Type B pancreatic cell (in vitro differentiated cells): Measurements from ENCODE around the gene RUNDC1. TPM values are rescaled to one million over a fixed set of nuclear protein-coding genes. Genes with fewer than 3 reads are reported as not detected.
"Not testable (repeated sequence)": the region's sequence is repeated elsewhere in the genome, so short reads cannot be mapped to it uniquely, and the experiment has no call there.

Experiments used
- DNase-seq: peaks from one replicate; pipeline ENCODE4 v3.0.0; 2021; ENCODE audit warnings: mixed read lengths; ENCODE audit not compliant: unreplicated experiment; ENCODE audit errors: extremely low spot score
- H3K27ac Mint-ChIP-seq: 2 replicates; pipeline ENCODE4 v1.8.0; 2021; ENCODE audit warnings: mild to moderate bottlenecking, mixed read lengths
- H3K27me3 Mint-ChIP-seq: 2 replicates; pipeline ENCODE4 v1.8.0; 2021; ENCODE audit warnings: mixed read lengths
- H3K36me3 Mint-ChIP-seq: 2 replicates; pipeline ENCODE4 v1.8.0; 2021; ENCODE audit warnings: mixed read lengths
- H3K4me1 Mint-ChIP-seq: one replicate; pipeline ENCODE4 v1.8.0; 2021; ENCODE audit warnings: mixed read lengths; ENCODE audit not compliant: unreplicated experiment
- H3K4me3 Mint-ChIP-seq: 2 replicates; pipeline ENCODE4 v1.8.0; 2021; ENCODE audit warnings: mild to moderate bottlenecking, mixed read lengths
- H3K9me3 Mint-ChIP-seq: 2 replicates; pipeline ENCODE4 v1.8.0; 2021; ENCODE audit warnings: mixed read lengths
- total RNA-seq: library from RNA; stranded (reverse); gene quantifications from 2 replicates; pipeline ENCODE4 v1.2.1, GENCODE V29; 2021; ENCODE audit warnings: low replicate concordance
- TF ChIP-seq, protein P1 (sequence below): fragments of 200-600 bp; sonication (generic); conservative IDR thresholded peaks from 2 replicates; pipeline ENCODE4 v1.5.0; 2021; ENCODE audit warnings: antibody characterized with exemption, mild to moderate bottlenecking

Gene RUNDC1
- total RNA-seq, 1 donor from 2014 or later = 18.2 TPM

DNA sequence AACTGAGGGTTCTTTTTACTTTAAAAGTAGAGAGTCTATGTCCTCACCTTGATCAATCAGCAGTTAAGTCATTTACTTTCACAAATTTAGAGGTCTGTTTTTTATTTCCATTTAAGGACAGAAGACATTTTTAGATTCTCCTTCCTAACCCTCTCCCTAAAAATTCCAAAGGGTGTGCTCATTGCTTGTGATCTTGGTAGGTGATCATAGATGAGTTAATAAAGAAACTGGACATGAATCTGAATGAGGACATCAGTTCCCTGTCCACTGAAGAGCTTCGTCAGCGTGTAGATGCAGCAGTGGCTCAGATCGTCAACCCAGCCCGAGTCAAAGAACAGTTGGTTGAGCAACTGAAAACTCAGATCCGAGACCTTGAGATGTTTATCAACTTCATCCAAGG is 8.8 kb downstream of the RUNDC1 start:
- no peak overlapping the region for H3K27ac Mint-ChIP-seq
- H3K4me1 Mint-ChIP-seq = no peaks in the 10 kb centered on the region
- no peaks in the 10 kb centered on the region for H3K27me3 Mint-ChIP-seq
- peaks cover 12% of the 10 kb centered on the region for H3K36me3 Mint-ChIP-seq
- H3K4me3 Mint-ChIP-seq = no peak overlapping the region
- no peak for DNase-seq
- TF ChIP-seq, protein P1, sequence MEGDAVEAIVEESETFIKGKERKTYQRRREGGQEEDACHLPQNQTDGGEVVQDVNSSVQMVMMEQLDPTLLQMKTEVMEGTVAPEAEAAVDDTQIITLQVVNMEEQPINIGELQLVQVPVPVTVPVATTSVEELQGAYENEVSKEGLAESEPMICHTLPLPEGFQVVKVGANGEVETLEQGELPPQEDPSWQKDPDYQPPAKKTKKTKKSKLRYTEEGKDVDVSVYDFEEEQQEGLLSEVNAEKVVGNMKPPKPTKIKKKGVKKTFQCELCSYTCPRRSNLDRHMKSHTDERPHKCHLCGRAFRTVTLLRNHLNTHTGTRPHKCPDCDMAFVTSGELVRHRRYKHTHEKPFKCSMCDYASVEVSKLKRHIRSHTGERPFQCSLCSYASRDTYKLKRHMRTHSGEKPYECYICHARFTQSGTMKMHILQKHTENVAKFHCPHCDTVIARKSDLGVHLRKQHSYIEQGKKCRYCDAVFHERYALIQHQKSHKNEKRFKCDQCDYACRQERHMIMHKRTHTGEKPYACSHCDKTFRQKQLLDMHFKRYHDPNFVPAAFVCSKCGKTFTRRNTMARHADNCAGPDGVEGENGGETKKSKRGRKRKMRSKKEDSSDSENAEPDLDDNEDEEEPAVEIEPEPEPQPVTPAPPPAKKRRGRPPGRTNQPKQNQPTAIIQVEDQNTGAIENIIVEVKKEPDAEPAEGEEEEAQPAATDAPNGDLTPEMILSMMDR = no peak
- H3K9me3 Mint-ChIP-seq = no peaks in the 10 kb centered on the region

DNA sequence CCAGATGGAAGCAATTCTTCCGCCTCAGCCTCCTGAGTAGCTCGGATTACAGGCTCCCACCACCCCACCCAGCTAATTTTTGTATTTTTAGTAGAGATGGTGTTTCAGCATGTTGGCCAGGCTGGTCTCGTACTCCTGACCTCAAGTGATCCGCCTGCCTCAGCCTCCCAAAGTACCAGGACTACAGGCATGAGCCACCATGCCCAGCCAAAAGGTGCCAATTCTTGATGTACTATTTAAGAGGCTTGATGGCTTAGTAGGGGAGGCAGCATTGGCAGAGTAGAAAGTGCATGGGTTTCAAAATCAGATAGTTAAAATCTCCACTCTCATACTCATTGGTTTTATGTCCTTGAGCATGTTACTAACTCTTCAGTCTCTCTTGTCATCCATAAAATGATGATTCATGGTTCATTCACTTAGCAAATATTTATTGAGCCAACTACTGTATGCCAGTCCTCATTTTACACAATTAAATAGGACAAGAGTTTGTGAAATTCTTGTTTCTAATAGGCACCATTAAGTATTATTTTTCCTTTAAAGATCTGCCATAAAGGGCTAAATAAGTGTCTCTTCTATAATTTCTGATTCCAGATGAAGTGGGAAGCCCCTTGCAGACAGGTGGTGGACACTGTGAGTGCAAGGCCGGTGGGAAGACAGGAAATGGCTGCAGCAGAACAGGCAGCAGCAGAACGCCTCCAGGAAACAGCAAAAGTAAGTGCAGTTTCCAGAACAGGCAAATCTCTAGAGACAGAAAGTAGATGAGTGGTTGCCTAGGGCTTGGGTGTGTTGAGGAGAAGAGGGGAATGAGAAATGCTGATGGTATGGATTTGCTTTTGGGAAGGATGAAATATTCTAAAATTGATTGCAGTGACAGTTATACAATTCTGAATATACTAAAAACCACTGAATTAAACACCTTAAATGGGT is 9.6 kb downstream of the RUNDC1 start:
- Mint-ChIP-seq H3K27me3 (no peaks in the 10 kb centered on the region), H3K36me3 (peaks cover 12% of the 10 kb centered on the region), H3K4me1 (no peaks in the 10 kb centered on the region), H3K27ac (no peak overlapping the region), H3K9me3 (no peaks in the 10 kb centered on the region), H3K4me3 (no peak overlapping the region)
- no peak for DNase-seq
- TF ChIP-seq, protein P1 = no peak

DNA sequence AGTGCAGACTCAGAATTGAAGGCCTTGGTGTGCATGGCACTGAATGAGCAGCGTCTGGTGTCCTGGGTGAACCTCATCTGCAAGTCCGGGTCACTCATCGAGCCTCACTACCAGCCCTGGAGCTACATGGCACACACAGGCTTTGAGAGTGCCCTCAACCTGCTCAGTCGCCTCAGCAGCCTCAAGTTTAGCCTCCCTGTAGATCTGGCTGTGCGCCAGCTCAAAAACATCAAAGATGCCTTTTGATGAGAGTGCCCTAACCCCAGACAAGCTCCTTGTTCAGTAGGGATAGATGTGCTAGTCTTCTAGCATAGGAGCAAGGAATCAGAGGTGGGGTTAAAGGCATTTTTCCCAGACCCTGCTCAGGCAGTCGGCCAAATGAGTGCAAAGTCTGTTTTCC is 11.1 kb downstream of the RUNDC1 start:
- Mint-ChIP-seq H3K27me3 (no peaks in the 10 kb centered on the region), H3K4me1 (no peaks in the 10 kb centered on the region), H3K9me3 (no peaks in the 10 kb centered on the region), H3K36me3 (peaks cover 12% of the 10 kb centered on the region), H3K27ac (no peak overlapping the region), H3K4me3 (no peak overlapping the region)
- TF ChIP-seq, protein P1 = no peak
- DNase-seq = no peak

DNA sequence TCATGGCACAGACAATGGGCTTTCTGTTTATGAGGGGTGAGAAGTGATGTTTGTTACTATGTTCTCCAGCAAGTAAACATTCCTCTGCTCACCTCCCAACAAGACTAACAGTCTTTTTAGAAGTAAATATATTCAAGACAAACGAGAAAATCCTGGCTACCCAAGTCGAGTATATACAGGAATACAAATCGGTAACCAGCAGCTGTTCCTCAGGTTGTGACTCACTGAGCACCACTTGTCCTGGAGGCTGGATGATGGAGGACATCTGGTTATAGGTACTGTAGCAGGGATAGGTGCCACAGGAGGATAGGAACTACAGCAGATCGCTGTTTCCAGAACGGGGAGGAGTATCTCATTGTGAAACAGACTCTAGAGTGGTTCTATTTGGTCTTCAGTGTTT is 12.5 kb downstream of the RUNDC1 start:
- H3K4me3 Mint-ChIP-seq = no peak overlapping the region
- H3K9me3 Mint-ChIP-seq = no peaks in the 10 kb centered on the region
- DNase-seq = no peak
- H3K27me3 Mint-ChIP-seq = no peaks in the 10 kb centered on the region
- TF ChIP-seq, protein P1 = no peak
- H3K36me3 Mint-ChIP-seq = peaks cover 12% of the 10 kb centered on the region
- no peak overlapping the region for H3K27ac Mint-ChIP-seq
- peaks cover 3% of the 10 kb centered on the region for H3K4me1 Mint-ChIP-seq

DNA sequence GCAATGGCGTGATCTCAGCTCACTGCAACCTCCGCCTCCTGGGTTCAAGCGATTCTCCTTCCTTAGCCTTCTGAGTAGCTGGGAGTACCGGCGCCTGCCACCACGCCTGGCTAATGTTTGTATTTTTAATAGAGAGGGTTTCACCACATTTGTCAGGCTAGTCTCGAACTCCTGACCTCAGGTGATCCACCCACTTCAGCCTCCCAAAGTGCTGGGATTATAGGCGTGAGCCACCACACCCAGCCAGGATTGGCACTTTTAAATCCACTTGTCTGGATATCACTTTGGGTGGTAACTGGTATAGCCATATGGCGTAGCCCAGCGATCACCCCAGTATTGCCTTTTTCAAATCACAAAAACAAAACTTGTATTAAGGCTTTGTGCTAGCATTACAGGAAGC is 13.5 kb downstream of the RUNDC1 start:
- H3K27me3 Mint-ChIP-seq, H3K9me3 Mint-ChIP-seq, H3K27ac Mint-ChIP-seq, H3K4me3 Mint-ChIP-seq, DNase-seq, H3K4me1 Mint-ChIP-seq: not testable (repeated sequence)
- H3K36me3 Mint-ChIP-seq = peaks cover 11% of the 10 kb centered on the region

DNA sequence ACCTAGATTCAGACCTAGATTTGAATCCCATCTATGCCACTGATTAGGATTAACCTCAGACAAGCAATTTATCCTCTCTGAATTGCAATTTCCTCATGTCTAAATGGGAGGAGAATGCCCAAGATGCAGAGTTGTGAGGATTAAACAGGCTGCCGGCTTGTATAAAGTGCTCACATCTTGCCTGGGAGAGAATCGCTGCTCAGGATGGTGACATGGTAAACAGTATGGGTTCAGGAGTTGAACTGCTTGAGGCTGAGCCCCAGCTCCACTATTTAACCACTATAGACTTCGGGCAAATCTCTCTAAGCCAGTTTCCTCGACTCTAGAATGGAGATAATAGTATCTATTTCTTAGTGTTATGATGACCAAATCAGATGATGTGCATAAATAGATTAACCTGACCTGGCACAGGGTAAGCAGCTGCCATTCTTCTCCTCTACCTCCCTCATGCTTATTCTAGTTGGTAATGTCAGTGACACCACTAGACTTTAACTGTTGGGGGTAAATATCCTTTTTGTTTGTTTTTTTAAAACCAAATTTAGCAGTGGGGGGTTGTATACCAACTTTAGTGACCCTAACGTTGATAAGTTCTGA is 17.1 kb downstream of the RUNDC1 start:
- TF ChIP-seq, protein P1 = no peak
- no peak for DNase-seq
- H3K36me3 Mint-ChIP-seq = peaks cover 13% of the 10 kb centered on the region

More for the DNA sequence above, 17.1 kb downstream of the RUNDC1 start:
- H3K4me1 Mint-ChIP-seq = peaks cover 16% of the 10 kb centered on the region
- H3K27me3 Mint-ChIP-seq = no peaks in the 10 kb centered on the region
- H3K4me3 Mint-ChIP-seq = peak overlapping the region; percentile 99
- H3K9me3 Mint-ChIP-seq = no peaks in the 10 kb centered on the region
- H3K27ac Mint-ChIP-seq = peak overlapping the region; percentile 99
